Progenitor cell of endocrine pancreas (in vitro differentiated cells): ENCODE data around the gene NEB. TPM values are rescaled to one million over a fixed set of nuclear protein-coding genes. Genes with fewer than 3 reads are reported as not detected.

Experiments
- DNase-seq: peaks from one replicate; pipeline ENCODE4 v3.0.0; 2021; ENCODE audit warnings: low spot score; ENCODE audit not compliant: unreplicated experiment
- H3K27ac Mint-ChIP-seq: 2 replicates; pipeline ENCODE4 v1.8.0; 2021; ENCODE audit warnings: mild to moderate bottlenecking, moderate library complexity, mixed read lengths
- H3K27me3 Mint-ChIP-seq: 2 replicates; pipeline ENCODE4 v1.8.0; 2021; ENCODE audit warnings: mixed read lengths
- H3K36me3 Mint-ChIP-seq: 2 replicates; pipeline ENCODE4 v1.8.0; 2022; ENCODE audit warnings: mixed read lengths; ENCODE audit not compliant: insufficient read depth
- H3K4me1 Mint-ChIP-seq: 2 replicates; pipeline ENCODE4 v1.8.0; 2021; ENCODE audit warnings: low read depth, mixed read lengths
- H3K4me3 Mint-ChIP-seq: 2 replicates; pipeline ENCODE4 v1.8.0; 2021; ENCODE audit warnings: low read depth, mild to moderate bottlenecking, moderate library complexity, mixed read lengths
- H3K9me3 Mint-ChIP-seq: 2 replicates; pipeline ENCODE4 v1.8.0; 2021; ENCODE audit warnings: low read depth, mixed read lengths
- total RNA-seq: library from RNA; stranded (reverse); gene quantifications from 2 replicates; pipeline ENCODE4 v1.2.1, GENCODE V29; 2021
- TF ChIP-seq, protein P1 (sequence below): fragments of 200-600 bp; sonication (generic); IDR thresholded peaks from one replicate; pipeline ENCODE4 v1.5.0; 2021; ENCODE audit warnings: antibody characterized with exemption, mild to moderate bottlenecking; ENCODE audit not compliant: unreplicated experiment

Gene NEB
- total RNA-seq, 1 donor from 2014 or later = 1.5 TPM

DNA sequence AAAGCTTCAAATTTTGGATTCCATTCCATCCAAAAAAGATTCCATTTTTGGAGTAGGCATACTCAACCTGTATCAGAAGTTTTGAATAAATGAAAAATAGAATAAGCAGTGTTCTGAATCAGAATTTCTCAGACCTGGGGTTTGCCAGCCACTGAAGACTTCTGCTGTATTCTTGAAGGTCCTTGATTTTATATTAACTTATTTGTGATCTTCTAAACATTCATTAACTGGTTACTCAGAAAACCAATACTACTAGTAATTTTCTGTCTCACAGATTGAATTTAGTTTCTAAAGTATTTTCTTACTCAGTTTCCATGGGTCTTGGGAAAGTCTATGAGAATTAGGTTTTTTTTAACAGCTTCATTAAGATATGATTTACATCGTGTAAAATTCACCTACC is 263.7 kb downstream of the NEB start:
- Mint-ChIP-seq H3K27me3 (no peaks in the 10 kb centered on the region), H3K4me3 (no peak overlapping the region), H3K27ac (no peak overlapping the region), H3K36me3 (peaks cover 52% of the 10 kb centered on the region), H3K9me3 (peaks cover 7% of the 10 kb centered on the region), H3K4me1 (no peaks in the 10 kb centered on the region)
- TF ChIP-seq, protein P1, sequence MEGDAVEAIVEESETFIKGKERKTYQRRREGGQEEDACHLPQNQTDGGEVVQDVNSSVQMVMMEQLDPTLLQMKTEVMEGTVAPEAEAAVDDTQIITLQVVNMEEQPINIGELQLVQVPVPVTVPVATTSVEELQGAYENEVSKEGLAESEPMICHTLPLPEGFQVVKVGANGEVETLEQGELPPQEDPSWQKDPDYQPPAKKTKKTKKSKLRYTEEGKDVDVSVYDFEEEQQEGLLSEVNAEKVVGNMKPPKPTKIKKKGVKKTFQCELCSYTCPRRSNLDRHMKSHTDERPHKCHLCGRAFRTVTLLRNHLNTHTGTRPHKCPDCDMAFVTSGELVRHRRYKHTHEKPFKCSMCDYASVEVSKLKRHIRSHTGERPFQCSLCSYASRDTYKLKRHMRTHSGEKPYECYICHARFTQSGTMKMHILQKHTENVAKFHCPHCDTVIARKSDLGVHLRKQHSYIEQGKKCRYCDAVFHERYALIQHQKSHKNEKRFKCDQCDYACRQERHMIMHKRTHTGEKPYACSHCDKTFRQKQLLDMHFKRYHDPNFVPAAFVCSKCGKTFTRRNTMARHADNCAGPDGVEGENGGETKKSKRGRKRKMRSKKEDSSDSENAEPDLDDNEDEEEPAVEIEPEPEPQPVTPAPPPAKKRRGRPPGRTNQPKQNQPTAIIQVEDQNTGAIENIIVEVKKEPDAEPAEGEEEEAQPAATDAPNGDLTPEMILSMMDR = no peak
- no peak for DNase-seq

- peaks cover 5% of the 10 kb centered on the region for H3K9me3 Mint-ChIP-seq
- no peak overlapping the region for H3K4me3 Mint-ChIP-seq
- H3K27me3 Mint-ChIP-seq = no peaks in the 10 kb centered on the region
- H3K36me3 Mint-ChIP-seq = peaks cover 67% of the 10 kb centered on the region
- no peak for DNase-seq
- TF ChIP-seq, protein P1 = no peak
- H3K27ac Mint-ChIP-seq = no peak overlapping the region
- H3K4me1 Mint-ChIP-seq = no peaks in the 10 kb centered on the region
Observed at GRCh38 chr2:151465771-151466170, 268.5 kb downstream of the NEB start.

GRCh38 chr2:151459358-151459757 is 274.9 kb downstream of the NEB start:
- Mint-ChIP-seq H3K36me3 (peaks cover 48% of the 10 kb centered on the region), H3K4me3 (no peak overlapping the region), H3K4me1 (no peaks in the 10 kb centered on the region), H3K27me3 (no peaks in the 10 kb centered on the region), H3K9me3 (no peaks in the 10 kb centered on the region), H3K27ac (no peak overlapping the region)
- DNase-seq = no peak
- TF ChIP-seq, protein P1 = no peak

- H3K4me1 Mint-ChIP-seq = no peaks in the 10 kb centered on the region
Observed at GRCh38 chr2:151439127-151439526, 295.1 kb downstream of the NEB start.

DNA sequence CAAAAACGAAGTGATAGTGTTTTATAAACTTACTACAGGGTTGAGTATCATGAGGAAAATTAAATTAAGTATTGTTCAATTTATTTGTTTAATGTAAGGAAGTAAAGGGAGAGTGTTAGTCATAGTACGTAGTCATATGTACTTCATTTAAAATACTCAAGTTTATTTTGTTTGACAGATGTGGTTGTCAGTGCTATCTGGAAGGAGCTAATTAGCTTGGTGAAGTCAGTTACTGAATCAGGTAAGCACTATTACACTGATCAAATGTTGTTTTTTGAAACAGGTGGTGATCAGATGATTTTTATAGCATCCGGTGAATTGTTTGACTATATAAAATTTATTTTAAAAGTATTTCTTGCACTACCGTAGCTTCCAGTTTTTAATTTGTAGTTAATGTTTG is 295.8 kb downstream of the NEB start:
- Mint-ChIP-seq H3K36me3 (peaks cover 29% of the 10 kb centered on the region), H3K27me3 (no peaks in the 10 kb centered on the region), H3K9me3 (no peaks in the 10 kb centered on the region), H3K27ac (no peak overlapping the region), H3K4me1 (no peaks in the 10 kb centered on the region), H3K4me3 (no peak overlapping the region)
- DNase-seq = no peak
- TF ChIP-seq, protein P1 = no peak

More at GRCh38 chr2:151439127-151439526, 295.1 kb downstream of the NEB start:
- H3K9me3 Mint-ChIP-seq = no peaks in the 10 kb centered on the region
- peaks cover 32% of the 10 kb centered on the region for H3K36me3 Mint-ChIP-seq
- no peak overlapping the region for H3K27ac Mint-ChIP-seq
- TF ChIP-seq, protein P1 = no peak
- H3K27me3 Mint-ChIP-seq = no peaks in the 10 kb centered on the region
- H3K4me3 Mint-ChIP-seq = no peak overlapping the region
- DNase-seq = no peak
